Measurements from ENCODE around the gene GDF11. TPM values are rescaled to one million over a fixed set of nuclear protein-coding genes. Genes with fewer than 3 reads are reported as not detected.

The GDF11 gene
- total RNA-seq, 1 experiment from 2014 or later: 6.7 TPM

DNA sequence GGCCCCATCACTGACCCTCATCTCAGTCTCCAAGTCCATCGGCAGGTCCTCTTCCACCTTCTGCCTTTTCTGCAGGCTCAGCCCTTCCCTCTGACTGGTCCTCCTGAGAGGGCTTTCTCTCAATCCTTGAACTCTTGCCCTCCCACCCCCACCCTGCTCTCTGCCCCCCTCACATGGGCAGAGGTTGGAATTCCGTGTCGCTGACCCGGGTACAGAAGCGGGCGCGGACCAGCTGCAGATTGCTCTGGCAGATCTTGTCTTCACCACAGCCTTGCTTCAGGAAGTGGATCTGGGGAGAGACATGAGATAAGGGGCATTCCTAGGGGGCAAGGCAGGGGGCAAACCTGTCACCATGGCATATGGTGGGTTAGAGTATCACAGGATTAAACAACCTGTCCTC is 47.6 kb upstream of the GDF11 start:
- intact Hi-C loops (cut with micrococcal nuclease; ENCODE audit: unreplicated experiment): no loop called here
- Mint-ChIP-seq H3K36me3 (ENCODE audit: insufficient read depth, unreplicated experiment) (no peaks in the 10 kb centered on the region), H3K27me3 (ENCODE audit: unreplicated experiment) (peaks cover 47% of the 10 kb centered on the region), H3K4me3 (ENCODE audit: low read depth, unreplicated experiment) (no peak overlapping the region), H3K4me1 (ENCODE audit: low read depth, unreplicated experiment) (no peaks in the 10 kb centered on the region), H3K27ac (ENCODE audit: unreplicated experiment) (no peak overlapping the region), H3K9me3 (ENCODE audit: low read depth, unreplicated experiment) (no peaks in the 10 kb centered on the region)
- no peak for TF ChIP-seq CTCF (IDR thresholded peaks at IDR 0.05; ENCODE audit: unreplicated experiment)
- CTCF ChIA-PET: interaction anchor here (0.6 to 1.4 kb wide), 2 partner anchors 10 to 1796 kb away, joined by 3 to 4 read pairs; no protein-coding TSS in a partner anchor
- BruUV-seq (replicated peaks): no TSS peak
- no peak for DNase-seq

DNA sequence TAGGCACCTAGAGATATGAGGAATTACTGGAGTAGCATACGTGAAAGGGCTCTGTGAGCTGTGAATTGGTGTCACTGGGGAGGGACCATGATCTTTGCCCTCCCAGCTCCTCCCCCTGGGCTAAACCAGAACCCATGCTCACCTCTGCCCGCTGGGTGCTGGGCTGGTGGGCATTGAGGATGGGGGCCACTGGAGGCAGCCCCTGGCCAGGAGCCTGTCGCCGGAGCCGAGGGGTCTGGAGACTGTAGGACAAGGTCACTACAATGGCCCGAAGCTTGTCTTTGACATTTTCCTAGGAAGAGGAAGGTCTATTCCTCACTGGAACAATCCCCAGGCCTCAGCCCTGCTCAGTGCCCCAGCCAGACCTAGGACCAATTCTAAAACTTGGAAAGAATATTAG is 46.8 kb upstream of the GDF11 start:
- BruUV-seq (replicated peaks): no TSS peak
- no peaks in the 10 kb centered on the region for H3K4me1 Mint-ChIP-seq (ENCODE audit: low read depth, unreplicated experiment)
- no peak overlapping the region for H3K4me3 Mint-ChIP-seq (ENCODE audit: low read depth, unreplicated experiment)
- H3K36me3 Mint-ChIP-seq (ENCODE audit: insufficient read depth, unreplicated experiment): no peaks in the 10 kb centered on the region
- peaks cover 52% of the 10 kb centered on the region for H3K27me3 Mint-ChIP-seq (ENCODE audit: unreplicated experiment)
- CTCF ChIA-PET: interaction anchor here (0.6 to 1.4 kb wide), 4 partner anchors 10 to 372 kb away, joined by 3 to 4 read pairs (median 3); a partner anchor contains a TSS
- H3K9me3 Mint-ChIP-seq (ENCODE audit: low read depth, unreplicated experiment): no peaks in the 10 kb centered on the region
- no peak for TF ChIP-seq CTCF (IDR thresholded peaks at IDR 0.05; ENCODE audit: unreplicated experiment)
- DNase-seq: no peak
- intact Hi-C loops (cut with micrococcal nuclease; ENCODE audit: unreplicated experiment): no loop called here
- H3K27ac Mint-ChIP-seq (ENCODE audit: unreplicated experiment): no peak overlapping the region

GRCh38 chr12:55696796-55697462 is 46.0 kb upstream of the GDF11 start:
- no TSS peak for BruUV-seq (replicated peaks)
- Mint-ChIP-seq H3K27ac (ENCODE audit: unreplicated experiment) (no peak overlapping the region), H3K9me3 (ENCODE audit: low read depth, unreplicated experiment) (no peaks in the 10 kb centered on the region), H3K4me1 (ENCODE audit: low read depth, unreplicated experiment) (no peaks in the 10 kb centered on the region), H3K27me3 (ENCODE audit: unreplicated experiment) (peaks cover 52% of the 10 kb centered on the region), H3K36me3 (ENCODE audit: insufficient read depth, unreplicated experiment) (no peaks in the 10 kb centered on the region), H3K4me3 (ENCODE audit: low read depth, unreplicated experiment) (no peak overlapping the region)
- intact Hi-C loops (cut with micrococcal nuclease; ENCODE audit: unreplicated experiment): no loop called here
- no peak for TF ChIP-seq CTCF (IDR thresholded peaks at IDR 0.05; ENCODE audit: unreplicated experiment)
- no peak for DNase-seq
- CTCF ChIA-PET: interaction anchor here (0.6 to 1.4 kb wide), 4 partner anchors 9 to 371 kb away, joined by 3 to 4 read pairs (median 3); a partner anchor contains a TSS

GRCh38 chr12:55697686-55698085 is 45.2 kb upstream of the GDF11 start:
- no peaks in the 10 kb centered on the region for H3K4me1 Mint-ChIP-seq (ENCODE audit: low read depth, unreplicated experiment)
- no peak for DNase-seq
- H3K27me3 Mint-ChIP-seq (ENCODE audit: unreplicated experiment): peaks cover 52% of the 10 kb centered on the region
- TF ChIP-seq CTCF (IDR thresholded peaks at IDR 0.05; ENCODE audit: unreplicated experiment): no peak
- no peaks in the 10 kb centered on the region for H3K36me3 Mint-ChIP-seq (ENCODE audit: insufficient read depth, unreplicated experiment)
- intact Hi-C loops (cut with micrococcal nuclease; ENCODE audit: unreplicated experiment): no loop called here
- no TSS peak for BruUV-seq (replicated peaks)
- H3K27ac Mint-ChIP-seq (ENCODE audit: unreplicated experiment): no peak overlapping the region
- H3K4me3 Mint-ChIP-seq (ENCODE audit: low read depth, unreplicated experiment): no peak overlapping the region
- H3K9me3 Mint-ChIP-seq (ENCODE audit: low read depth, unreplicated experiment): no peaks in the 10 kb centered on the region
- CTCF ChIA-PET: interaction anchor here (3.2 kb wide), 1 partner anchor 16 kb away, joined by 14 read pairs; a partner anchor contains a TSS
